Muscle layer of colon (tissue), 2 donors: ENCODE results near the gene STIMATE.

ENCODE experiments used
- H3K27ac ChIP-seq: one replicate; pipeline ENCODE4 v1.7.0; 2013; ENCODE audit warnings: low read depth, mild to moderate bottlenecking, low read length, moderate library complexity
- H3K27me3 ChIP-seq, 2 donors: one replicate each; pipeline ENCODE4 v1.7.0; 2013; ENCODE audit warnings: low read length in 2 of 2, mild to moderate bottlenecking in 2 of 2; ENCODE audit not compliant: insufficient read depth in 2 of 2, control insufficient read depth in 1 of 2
- H3K36me3 ChIP-seq: one replicate; pipeline ENCODE4 v1.7.0; 2013; ENCODE audit warnings: mild to moderate bottlenecking, low read length; ENCODE audit not compliant: insufficient read depth
- H3K4me1 ChIP-seq: one replicate; pipeline ENCODE4 v1.7.0; 2013; ENCODE audit warnings: mild to moderate bottlenecking, low read length; ENCODE audit not compliant: insufficient read depth
- H3K4me3 ChIP-seq, 2 donors: one replicate each; pipeline ENCODE4 v1.7.0; 2013; ENCODE audit warnings: low read length in 2 of 2, low read depth in 1 of 2, mild to moderate bottlenecking in 1 of 2, moderate library complexity in 1 of 2
- H3K9ac ChIP-seq: one replicate; pipeline ENCODE4 v1.7.0; 2013; ENCODE audit warnings: low read length
- H3K9me3 ChIP-seq: one replicate; pipeline ENCODE4 v1.7.0; 2013; ENCODE audit warnings: mild to moderate bottlenecking, low read length
- donor health status: abdominal sarcoma.
- donor health status: Adenocarcinoma of cecum.

The STIMATE gene

DNA sequence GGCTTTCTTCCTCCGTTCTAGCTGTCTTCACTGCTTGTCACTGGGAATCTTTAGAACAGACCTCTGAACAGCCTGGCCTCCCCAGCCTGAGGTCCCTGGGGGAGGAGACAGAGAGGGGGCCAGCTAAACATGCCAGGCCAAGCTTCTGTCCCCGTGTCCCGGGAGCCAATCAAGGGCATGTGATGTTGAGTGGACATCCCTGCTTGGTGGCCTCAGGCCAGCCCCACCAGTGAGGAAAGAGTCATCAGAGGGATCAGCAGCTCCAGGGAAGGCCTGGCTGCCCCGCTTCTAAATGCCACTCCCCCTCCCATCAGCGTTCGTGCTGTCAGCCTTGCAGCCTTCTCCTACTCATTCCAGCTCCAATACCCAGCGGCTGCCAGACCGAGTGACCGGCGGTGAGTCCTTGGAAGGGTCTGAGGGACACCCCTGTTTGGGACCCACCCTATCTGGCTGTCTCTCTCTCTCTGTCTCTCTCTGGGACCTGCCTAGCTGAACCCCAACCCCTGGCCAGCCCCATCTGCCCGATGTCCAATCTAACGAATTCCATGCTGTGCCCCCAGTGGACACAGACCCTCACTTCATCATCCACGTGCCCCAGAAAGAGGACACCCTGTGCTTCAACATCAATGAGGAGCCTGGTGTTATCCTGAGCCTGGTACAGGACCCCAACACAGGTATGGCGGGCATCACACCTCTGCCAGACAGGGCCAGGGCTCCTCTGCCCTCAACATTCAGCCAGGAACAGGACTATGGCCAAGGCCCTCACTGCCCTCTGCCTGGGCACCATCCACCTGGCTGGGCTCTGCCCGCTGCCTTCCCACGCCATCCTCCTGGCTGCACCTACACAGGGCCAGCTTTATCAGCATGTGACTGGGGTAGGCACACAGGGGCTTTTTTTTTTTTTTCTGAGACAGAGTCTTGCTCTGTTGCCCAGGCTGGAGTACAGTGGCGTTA lies 109.4 kb downstream of the STIMATE start:
- Histone ChIP-seq H3K9ac (no peak overlapping the region), H3K27ac (no peak overlapping the region), H3K4me3 (no peak overlapping the region)

DNA sequence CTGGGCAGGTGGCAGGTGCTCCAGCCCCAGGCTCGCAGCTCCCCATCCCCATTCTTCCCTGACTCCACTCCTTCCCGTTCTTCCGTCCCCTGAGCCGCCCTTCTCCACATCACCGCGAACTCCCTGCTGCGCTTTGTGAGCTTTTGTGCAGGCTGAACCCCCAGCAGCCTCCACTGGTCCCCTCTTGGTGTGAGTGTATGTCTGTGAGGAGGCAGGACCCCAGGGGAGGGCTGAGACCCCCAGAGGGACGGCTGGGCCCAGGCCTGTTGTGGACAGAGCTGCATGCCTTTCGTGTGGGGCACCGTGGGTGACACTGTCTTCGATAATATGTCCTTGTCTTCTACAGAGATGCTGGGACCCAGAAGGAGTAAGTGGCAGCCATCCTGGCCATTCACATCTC lies 110.1 kb downstream of the STIMATE start:
- no peaks in the 10 kb centered on the region for H3K4me1 ChIP-seq
- H3K27ac ChIP-seq = no peak overlapping the region

More for the DNA sequence above, 109.4 kb downstream of the STIMATE start:
- no peaks in the 10 kb centered on the region for H3K9me3 ChIP-seq
- H3K27me3 ChIP-seq = no peaks in the 10 kb centered on the region
- no peaks in the 10 kb centered on the region for H3K4me1 ChIP-seq
- no peaks in the 10 kb centered on the region for H3K36me3 ChIP-seq

More for the DNA sequence above, 110.1 kb downstream of the STIMATE start:
- no peaks in the 10 kb centered on the region for H3K9me3 ChIP-seq
- no peaks in the 10 kb centered on the region for H3K27me3 ChIP-seq
- no peak overlapping the region for H3K9ac ChIP-seq
- no peak overlapping the region for H3K4me3 ChIP-seq
- no peaks in the 10 kb centered on the region for H3K36me3 ChIP-seq
